Spleen (tissue), 7 donors: ENCODE measurements around the gene CACNA1H.

ENCODE experiments used
- POLR2A ChIP-seq, 3 donors: fragments of 450-650 bp; IDR thresholded peaks; one replicate each; pipeline ENCODE4 v1.5.1; 2017; ENCODE audit warnings: antibody characterized with exemption in 3 of 3, mild to moderate bottlenecking in 1 of 3
- TF ChIP-seq, protein P1 (sequence below), 11 experiments: fragments of 200-600 bp in 7 of 11; fragments of 450-650 bp in 4 of 11; sonication (generic) in 4 of 11; IDR thresholded peaks in 8 of 11; conservative IDR thresholded peaks in 3 of 11; 1 replicate in 7 of 11; 2 replicates in 4 of 11; pipeline versions ENCODE4 v1.4.0 to v1.8.0; 2016 to 2021; ENCODE audit warnings: antibody characterized with exemption in 11 of 11, inconsistent platforms in 4 of 11, mild to moderate bottlenecking in 1 of 11
- donor health status: DM: no; HTN: no; CAD: no; lungs with moderate emphysema.
- donor health status: DM: no; HTN: no; CAD: no.
- donor health status: DM: no; HTN: no; CAD: no.

DNA sequence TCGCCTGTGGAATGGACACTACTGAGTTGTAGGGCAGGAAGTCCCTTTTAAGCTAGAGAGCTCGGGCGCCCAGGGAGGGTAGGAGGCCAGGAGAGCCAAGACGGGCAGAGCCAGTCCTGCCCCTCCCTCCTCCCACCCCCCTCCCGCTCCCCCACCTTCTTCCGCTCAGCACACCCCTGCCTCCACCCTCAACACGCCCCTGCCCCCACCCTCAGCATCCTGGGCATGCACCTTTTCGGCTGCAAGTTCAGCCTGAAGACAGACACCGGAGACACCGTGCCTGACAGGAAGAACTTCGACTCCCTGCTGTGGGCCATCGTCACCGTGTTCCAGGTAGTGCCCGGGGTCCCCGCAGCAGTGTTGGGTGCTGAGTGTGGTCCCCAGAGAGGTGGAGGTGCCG, 53.9 kb downstream of the CACNA1H start:
- TF ChIP-seq, protein P1, sequence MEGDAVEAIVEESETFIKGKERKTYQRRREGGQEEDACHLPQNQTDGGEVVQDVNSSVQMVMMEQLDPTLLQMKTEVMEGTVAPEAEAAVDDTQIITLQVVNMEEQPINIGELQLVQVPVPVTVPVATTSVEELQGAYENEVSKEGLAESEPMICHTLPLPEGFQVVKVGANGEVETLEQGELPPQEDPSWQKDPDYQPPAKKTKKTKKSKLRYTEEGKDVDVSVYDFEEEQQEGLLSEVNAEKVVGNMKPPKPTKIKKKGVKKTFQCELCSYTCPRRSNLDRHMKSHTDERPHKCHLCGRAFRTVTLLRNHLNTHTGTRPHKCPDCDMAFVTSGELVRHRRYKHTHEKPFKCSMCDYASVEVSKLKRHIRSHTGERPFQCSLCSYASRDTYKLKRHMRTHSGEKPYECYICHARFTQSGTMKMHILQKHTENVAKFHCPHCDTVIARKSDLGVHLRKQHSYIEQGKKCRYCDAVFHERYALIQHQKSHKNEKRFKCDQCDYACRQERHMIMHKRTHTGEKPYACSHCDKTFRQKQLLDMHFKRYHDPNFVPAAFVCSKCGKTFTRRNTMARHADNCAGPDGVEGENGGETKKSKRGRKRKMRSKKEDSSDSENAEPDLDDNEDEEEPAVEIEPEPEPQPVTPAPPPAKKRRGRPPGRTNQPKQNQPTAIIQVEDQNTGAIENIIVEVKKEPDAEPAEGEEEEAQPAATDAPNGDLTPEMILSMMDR (IDR thresholded peaks at IDR 0.05 in 8 of 11, conservative IDR thresholded peaks at IDR 0.05 in 3 of 11) = no peak
- TF ChIP-seq POLR2A (IDR thresholded peaks at IDR 0.05) = no peak
